GM12864 (cell line): Measurements from ENCODE around the gene SIGLEC7.
A peak's percentile ranks its signal among the peaks of the same experiment; 100 is the strongest.

ENCODE experiments used
- DNase-seq: peaks from one replicate; pipeline ENCODE4 v3.0.0-alpha.2; 2011; ENCODE audit warnings: low read depth
- H3K4me3 ChIP-seq: 2 replicates; pipeline ENCODE4 v1.5.1; 2011; ENCODE audit warnings: mild to moderate bottlenecking, low read depth, low read length, control low read depth
- CTCF ChIP-seq: IDR thresholded peaks from 2 replicates; pipeline ENCODE4 v1.5.1; 2011; ENCODE audit warnings: low read depth, mild to moderate bottlenecking, moderate library complexity, low read length, control low read depth, inconsistent platforms; ENCODE audit errors: missing control alignments

Gene SIGLEC7

GRCh38 chr19:51107406-51108065, 34.6 kb upstream of the SIGLEC7 start:
- H3K4me3 ChIP-seq, result peak overlapping the region; percentile 96
- peak; percentile 19 for TF ChIP-seq CTCF
- no peak for DNase-seq

- TF ChIP-seq CTCF, result no peak
- DNase-seq, result peak; percentile 99
- peak within 1 kb of the TSS; percentile 96 for H3K4me3 ChIP-seq
Observed at GRCh38 chr19:51108066-51108804, 33.9 kb upstream of the SIGLEC7 start, which contains the start of gene CTU1. Gene CTU1, minus strand, starts transcription at chr19:51108409. Its CDS starts 3,840 bp downstream, at chr19:51104569.

- H3K4me3 ChIP-seq, result peak overlapping the region; percentile 54
- DNase-seq, result no peak
- no peak for TF ChIP-seq CTCF
Observed at GRCh38 chr19:51108805-51109146, 33.3 kb upstream of the SIGLEC7 start.

GRCh38 chr19:51110666-51110971, 31.5 kb upstream of the SIGLEC7 start:
- H3K4me3 ChIP-seq, result no peak overlapping the region
- TF ChIP-seq CTCF, result no peak
- no peak for DNase-seq

- H3K4me3 ChIP-seq, result no peak overlapping the region
- no peak for TF ChIP-seq CTCF
- no peak for DNase-seq
Observed at GRCh38 chr19:51111606-51112005, 30.5 kb upstream of the SIGLEC7 start.

GRCh38 chr19:51114087-51114729, 27.9 kb upstream of the SIGLEC7 start:
- no peak overlapping the region for H3K4me3 ChIP-seq
- TF ChIP-seq CTCF, result no peak
- no peak for DNase-seq
